Activated CD4-positive, alpha-beta T cell treated with anti-CD3 and anti-CD28 coated beads, Interleukin-10, Interleukin-2, amounts not matched to agents 100 ng/mL and 50 ng/mL, durations not matched to agents 16 hours and 8 hours (primary cell): Measurements from ENCODE around the gene APOM.

ENCODE experiments used
- DNase-seq: peaks from one replicate; pipeline ENCODE4 v3.0.0-alpha.2; 2020

APOM gene

DNA sequence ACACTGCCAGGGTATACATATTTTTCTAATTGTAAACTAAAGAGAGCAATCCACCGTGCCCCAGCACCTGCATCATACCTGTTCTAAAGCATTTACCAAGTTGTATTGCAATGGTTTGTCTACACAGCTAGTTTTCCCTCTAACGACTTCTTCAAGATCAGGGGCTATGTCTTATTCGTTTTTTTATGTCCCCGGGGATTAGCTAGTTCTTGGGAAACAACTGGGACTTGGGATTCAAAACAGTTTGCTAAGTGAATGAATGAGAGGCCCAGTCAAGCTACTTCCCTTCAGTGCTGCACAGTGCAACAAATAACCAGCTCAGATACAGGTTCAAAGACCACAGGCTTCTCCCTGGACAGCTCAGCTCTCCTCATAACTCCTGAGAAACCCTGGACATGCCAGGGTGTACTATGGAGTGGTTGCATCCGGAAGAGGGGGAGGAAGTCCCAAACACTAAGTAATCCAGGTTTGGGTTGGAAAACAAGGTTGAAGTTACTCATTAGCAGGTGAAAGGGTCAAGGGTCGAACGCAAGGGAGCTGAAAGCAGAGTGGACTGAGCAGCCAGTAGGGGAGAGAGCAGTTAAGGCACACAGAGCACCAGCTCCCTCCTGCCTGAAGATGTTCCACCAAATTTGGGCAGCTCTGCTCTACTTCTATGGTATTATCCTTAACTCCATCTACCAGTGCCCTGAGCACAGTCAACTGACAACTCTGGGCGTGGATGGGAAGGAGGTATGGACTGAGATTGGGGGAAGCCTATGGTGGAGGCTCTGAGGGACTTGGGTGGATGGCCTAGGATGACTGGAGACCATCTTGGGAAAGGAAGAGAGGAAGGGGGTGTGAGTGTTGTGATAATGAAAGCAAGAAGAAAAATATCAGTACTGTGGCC, at the start of gene APOM:
APOM (plus strand) TSS at position 546 of the 889 bp plus-strand sequence; CDS start at position 619, 73 bp downstream.
- DNase-seq, result no peak

GRCh38 chr6:31607317-31607716, 48.4 kb upstream of the APOM start:
- DNase-seq, result peak; percentile 45

GRCh38 chr6:31609519-31610406, 45.9 kb upstream of the APOM start:
- no peak for DNase-seq

- DNase-seq, result no peak
Observed at GRCh38 chr6:31610968-31611367, 44.7 kb upstream of the APOM start.

DNA sequence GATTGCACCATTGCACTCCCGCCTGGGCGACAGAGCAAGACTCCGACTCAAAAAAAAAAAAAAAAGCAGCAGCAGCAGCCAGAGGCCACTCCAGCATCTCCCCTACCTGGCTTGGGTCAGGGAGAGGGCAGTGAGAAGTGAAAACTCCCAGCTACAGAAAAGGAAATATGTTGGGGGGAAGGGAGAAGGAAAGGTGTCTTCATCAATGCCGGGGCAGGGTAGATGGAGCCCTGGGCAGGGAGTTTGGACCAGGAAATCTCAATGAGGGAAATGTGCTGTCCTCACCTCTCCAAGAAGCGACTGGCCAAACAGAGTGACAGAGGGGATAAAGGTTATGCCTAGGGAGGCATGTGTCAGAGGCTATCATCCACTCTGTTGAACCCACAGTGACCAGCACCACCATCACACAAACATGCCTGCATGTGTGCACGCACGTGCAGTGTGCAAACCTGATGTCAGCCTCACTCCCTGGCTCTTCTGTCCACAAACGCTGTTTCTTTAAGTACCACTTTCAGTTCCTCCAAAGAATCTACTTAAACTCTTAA, 41.5 kb upstream of the APOM start:
- DNase-seq, result no peak

GRCh38 chr6:31614684-31615578, 40.8 kb upstream of the APOM start, which contains the start of gene AIF1:
TSS of gene AIF1 (plus strand) at chr6:31615234. CDS start at chr6:31615330, 96 bp downstream.
- no peak for DNase-seq

GRCh38 chr6:31615748-31616147, 39.9 kb upstream of the APOM start:
- peak; percentile 44 for DNase-seq

DNA sequence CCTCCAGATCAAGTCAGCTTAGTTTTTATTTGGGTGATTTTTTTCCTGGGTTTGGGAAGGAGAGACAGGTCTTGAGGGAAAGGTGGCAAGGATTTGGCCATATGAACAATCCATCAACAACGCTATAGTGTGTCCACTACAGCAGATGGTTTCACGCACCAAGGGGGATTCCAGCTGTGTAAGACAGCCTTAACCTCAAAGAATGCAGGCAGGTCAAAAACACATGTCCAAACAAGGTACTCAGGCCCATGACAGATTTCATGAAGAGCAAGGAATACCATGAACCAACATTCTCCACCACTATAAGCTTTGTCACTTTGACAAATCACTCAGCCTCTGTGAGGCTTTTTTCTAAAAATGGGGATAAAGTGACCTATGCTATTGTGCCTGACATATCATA, 38.7 kb upstream of the APOM start:
- no peak for DNase-seq

DNA sequence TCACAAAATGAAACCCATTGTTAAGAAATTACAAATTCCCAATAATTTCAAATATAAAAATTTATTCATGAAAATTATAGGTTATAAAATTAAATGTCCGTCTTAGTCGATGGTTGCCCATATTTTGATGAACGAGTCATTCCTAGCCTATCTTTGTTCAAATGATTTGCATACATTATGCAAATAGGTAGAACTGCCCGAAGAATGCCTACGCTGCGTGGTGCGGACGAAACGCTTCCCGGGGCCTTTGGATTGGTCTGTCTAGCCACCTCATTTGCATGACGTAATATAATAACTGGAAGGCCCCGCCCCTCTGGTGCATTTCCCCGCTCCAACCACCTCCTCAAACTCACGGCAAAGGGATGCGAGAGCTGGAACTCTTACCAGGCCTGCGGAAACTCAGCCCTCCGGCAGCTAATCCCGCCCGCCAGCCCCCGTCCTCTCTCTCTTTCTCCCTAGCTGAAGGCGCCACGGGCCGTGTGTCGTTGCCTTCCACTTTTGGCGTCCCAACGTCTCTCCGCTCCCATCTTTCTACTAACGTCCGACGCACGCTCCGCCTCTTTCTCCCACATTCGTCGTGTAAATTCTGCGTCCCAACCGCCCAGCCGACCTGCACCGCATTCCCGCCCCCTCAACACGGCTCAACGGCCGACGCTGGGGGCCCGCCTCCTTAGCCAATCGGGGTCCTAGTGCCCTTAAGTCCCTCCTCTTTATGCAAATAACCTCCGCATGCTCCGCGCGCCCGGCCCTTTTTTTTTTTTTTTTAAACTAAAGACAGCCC, 35.7 kb upstream of the APOM start:
- peak; percentile 99 for DNase-seq

DNA sequence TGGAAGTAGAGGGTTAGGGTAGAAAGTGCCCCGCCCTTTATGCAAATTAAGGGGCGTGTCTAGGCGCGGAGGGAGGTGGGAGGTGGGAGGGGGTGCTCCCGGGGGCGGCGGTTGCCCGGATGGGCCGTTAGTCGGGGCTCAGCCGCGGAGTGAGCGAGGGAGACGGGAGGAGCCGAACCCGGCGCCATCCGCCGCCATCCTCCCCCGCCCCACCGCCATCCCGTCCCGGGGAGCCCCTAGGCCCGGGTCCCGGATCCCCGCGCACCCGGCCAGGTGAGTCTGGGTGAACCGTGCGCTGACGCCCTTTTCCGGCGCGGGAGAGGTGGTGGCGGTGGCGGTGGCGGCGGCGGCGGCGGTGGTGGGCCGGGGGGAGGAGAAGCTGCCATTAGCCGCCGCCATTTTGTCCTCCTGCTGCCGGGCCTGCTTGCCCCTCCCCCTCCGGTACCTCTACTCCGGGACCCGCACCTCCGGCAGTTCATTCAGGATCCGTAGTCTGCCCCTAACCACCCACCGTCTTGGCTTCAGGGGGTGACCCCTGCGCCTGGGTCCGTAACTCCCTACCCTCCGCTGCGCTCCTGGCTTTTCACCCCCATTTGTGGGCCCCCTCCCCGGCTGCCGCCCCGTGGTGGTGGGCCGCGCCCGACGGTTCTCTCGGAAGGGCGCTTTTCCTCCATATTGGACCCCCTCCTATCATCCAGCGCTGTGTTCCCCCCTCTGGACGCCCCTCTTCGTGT, 34.9 kb upstream of the APOM start, which contains the start of gene PRRC2A:
PRRC2A (plus strand) TSS at position 130 of the 734 bp plus-strand sequence. CDS start 2,075 bp downstream, outside the sequence.
- DNase-seq, result peak; percentile 86

- no peak for DNase-seq
Observed at GRCh38 chr6:31621320-31621939, 34.3 kb upstream of the APOM start.

GRCh38 chr6:31621991-31622390, 33.7 kb upstream of the APOM start:
- no peak for DNase-seq

DNA sequence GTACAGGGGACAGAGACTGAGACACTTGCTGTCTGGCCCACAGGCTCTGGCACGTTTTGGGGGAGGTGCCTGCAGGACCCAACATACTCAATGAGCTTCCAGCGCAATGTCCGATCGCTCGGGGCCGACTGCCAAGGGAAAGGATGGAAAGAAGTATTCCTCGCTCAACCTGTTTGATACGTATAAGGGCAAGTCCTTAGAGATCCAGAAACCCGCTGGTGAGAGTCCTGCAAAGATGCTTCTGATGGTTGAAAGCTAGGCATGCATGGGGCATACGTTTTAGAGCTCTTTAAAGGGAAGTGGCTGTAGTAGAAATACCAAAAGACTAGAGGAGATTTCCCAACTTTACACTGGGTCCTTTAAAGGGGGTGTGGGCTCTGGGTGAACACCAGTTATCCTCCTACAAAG, 33.0 kb upstream of the APOM start:
- DNase-seq, result no peak

- DNase-seq, result no peak
Observed at GRCh38 chr6:31624070-31624469, 31.6 kb upstream of the APOM start.

DNA sequence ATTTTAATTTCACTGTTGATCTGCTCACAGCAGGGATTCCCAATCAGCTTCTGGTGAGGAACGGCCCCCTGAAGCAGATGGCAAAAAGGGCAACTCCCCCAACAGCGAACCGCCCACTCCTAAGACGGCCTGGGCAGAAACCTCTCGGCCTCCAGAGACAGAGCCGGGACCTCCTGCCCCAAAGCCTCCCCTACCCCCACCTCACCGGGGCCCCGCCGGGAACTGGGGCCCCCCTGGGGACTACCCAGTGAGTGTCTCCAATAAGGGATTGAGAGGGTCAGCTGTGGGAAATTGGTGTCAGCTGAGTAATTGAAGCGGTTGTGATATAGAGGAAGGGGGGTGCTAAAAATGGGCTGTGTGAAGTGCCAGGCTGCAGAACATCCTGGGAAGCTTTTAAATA, 28.7 kb upstream of the APOM start:
- DNase-seq, result no peak

DNA sequence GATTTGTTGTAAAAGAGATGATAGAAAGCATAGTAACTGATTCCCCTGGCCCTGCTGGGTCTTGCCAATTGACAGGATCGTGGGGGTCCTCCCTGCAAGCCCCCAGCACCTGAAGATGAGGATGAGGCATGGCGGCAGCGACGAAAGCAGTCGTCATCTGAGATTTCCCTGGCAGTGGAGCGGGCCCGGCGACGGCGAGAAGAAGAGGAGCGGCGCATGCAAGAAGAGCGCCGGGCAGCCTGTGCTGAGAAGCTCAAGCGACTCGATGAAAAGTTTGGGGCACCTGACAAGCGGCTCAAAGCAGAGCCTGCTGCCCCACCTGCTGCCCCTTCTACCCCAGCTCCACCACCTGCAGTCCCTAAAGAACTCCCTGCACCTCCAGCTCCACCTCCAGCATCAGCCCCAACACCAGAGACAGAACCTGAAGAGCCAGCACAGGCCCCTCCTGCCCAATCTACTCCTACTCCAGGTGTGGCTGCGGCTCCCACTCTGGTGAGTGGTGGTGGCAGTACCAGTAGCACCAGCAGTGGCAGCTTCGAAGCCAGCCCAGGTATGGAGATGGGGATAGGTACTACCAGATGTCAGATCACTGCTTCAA, 27.9 kb upstream of the APOM start:
- DNase-seq, result no peak

DNA sequence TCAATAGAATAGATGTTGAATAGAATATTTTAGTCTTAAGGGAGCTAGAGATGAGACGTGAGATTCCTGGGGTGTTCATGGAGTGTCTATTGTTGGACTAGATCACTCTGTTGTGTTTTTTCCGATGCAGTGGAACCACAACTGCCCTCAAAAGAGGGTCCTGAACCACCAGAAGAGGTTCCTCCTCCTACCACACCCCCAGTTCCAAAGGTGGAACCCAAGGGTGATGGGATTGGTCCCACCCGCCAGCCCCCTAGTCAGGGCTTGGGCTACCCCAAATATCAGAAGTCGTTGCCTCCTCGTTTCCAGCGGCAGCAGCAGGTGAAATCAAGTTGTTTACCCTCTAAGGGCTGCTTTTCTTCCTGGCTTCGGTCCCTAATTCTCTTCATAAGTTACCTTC, 26.7 kb upstream of the APOM start:
- DNase-seq, result no peak

DNA sequence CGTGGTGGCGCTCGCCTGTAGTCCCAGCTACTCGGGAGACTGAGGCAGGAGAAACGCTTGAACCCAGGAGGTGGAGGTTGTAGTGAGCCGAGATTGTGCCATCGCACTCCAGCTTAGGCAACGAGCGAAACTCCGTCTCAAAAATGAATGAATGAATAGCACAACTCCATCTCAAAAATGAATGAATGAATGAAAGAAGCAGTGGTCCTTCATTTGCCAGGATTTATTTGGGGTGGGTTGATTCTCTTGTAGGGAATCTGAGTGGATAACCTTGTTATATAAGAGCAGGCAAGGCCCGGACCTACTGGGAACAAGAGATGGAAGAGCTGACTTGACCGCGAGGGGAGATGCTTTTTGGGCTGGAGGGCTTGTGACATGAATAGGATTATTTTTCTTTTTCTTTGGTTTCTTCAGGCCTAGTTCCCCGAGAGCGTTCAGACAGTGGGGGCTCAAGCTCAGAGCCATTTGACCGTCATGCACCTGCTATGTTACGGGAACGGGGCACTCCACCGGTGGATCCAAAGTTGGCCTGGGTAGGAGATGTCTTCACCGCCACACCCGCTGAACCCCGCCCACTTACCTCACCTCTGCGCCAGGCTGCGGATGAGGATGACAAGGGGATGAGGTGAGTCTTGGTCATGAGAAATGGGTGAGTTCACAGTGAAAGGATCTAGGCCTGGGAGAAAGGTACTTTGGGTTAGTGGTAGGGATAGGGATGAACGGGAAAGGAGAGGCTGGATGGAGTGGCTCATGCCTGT, 25.3 kb upstream of the APOM start:
- DNase-seq, result no peak

DNA sequence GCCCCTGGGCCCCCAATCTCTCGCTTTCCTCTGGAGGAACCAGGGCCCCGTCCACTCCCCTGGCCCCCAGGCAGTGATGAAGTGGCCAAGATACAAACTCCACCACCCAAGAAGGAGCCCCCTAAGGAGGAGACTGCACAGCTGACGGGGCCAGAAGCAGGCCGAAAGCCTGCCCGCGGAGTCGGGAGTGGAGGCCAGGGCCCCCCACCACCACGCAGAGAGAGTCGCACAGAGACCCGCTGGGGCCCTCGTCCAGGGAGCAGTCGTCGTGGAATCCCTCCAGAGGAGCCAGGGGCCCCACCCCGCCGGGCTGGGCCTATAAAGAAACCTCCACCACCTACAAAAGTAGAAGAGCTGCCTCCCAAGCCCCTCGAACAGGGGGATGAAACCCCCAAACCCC, 24.5 kb upstream of the APOM start:
- DNase-seq, result no peak
